ENCODE measurements around the gene PDE12.

PDE12 gene, protein sequence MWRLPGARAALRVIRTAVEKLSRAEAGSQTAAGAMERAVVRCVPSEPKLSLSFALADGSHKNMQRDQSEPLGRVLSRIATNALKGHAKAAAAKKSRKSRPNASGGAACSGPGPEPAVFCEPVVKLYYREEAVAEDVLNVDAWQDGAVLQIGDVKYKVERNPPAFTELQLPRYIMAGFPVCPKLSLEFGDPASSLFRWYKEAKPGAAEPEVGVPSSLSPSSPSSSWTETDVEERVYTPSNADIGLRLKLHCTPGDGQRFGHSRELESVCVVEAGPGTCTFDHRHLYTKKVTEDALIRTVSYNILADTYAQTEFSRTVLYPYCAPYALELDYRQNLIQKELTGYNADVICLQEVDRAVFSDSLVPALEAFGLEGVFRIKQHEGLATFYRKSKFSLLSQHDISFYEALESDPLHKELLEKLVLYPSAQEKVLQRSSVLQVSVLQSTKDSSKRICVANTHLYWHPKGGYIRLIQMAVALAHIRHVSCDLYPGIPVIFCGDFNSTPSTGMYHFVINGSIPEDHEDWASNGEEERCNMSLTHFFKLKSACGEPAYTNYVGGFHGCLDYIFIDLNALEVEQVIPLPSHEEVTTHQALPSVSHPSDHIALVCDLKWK

DNA sequence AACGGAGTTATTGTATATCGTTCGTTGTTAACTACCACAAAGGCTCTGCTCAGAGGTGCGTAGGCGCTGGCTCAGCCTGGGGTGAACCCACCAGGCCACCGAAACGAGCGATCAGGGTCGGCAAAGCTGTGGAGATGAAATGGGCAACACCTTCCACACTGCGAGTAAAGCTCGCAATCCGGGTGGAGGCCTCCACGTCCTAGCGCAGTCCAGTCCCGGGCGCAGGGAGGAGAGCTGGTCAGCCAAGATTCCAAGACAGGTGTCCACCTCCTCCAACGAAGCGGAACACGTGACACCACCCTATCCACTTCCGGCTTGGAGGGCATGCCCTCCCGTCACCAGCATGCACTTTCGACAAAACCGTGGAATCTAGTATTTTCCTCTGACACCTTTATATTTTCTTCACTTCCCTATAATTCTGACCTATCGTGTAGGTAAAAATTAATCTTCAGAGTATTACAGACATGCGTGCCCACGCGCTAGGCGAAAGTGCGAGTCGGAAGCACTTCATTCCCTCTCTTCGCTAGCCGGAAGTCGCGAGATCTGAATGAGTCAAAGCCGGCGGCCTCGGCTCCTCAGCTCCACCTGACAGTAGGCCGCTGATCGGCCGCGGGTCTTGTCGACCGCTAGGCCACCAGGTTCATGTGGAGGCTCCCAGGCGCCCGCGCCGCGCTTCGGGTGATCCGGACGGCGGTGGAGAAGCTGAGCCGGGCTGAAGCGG lies at the start of gene PDE12:
PDE12 (plus strand) TSS at position 537 of the 721 bp plus-strand sequence; CDS start at position 643, 106 bp downstream.
- DNase-seq (ENCODE audit: low read depth, low spot score), result peak; percentile 94

DNA sequence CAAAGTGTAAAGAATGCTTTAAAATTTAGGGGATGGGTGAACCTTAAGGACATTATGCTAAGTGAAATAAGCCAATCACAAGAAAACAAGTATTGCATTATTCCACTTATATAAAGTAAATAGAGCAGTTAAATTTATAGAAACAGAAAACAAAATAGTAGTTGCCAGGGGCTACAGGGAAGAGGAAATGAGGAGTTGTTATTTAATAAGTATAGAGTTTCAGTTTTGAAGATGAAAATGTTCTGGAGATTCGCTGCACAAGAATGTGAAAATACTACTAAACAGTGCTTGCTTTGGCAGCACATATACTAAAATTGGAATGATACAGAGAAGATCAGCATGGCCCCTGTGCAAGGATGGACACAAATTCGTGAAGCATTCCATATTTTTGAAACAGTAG lies 43.9 kb upstream of the PDE12 start:
- DNase-seq (ENCODE audit: low read depth, low spot score), result no peak

DNA sequence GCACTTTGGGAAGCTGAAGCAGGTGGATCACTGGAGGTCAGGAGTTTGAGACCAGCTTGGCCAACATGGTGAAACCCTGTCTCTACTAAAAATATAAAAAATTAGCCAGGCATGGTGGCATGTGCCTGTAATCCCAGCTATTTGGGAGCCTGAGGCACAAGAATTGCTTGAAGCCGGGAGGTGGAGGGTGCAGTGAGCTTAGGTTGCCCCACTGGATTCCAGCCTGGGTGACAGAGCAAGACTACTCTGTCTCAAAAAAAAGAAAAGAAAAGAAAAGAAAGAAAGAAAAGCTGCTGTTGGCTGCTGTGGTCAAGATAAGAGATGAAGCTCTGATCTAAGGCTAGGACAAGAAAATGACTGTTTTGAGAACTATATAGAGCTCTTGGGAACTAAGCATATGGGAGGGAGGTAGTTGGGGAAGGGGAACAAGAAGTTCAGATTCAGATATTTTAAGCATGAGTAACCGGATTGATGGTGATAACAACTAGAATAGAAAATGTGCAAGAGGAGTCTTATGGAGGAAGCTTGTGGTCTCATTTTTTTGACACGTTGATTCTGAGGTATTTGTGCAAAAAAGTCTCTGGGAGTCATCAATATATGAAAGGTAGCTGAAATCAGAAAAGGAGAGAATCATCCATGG lies 37.7 kb upstream of the PDE12 start:
- peak; percentile 46 for DNase-seq (ENCODE audit: low read depth, low spot score)

DNA sequence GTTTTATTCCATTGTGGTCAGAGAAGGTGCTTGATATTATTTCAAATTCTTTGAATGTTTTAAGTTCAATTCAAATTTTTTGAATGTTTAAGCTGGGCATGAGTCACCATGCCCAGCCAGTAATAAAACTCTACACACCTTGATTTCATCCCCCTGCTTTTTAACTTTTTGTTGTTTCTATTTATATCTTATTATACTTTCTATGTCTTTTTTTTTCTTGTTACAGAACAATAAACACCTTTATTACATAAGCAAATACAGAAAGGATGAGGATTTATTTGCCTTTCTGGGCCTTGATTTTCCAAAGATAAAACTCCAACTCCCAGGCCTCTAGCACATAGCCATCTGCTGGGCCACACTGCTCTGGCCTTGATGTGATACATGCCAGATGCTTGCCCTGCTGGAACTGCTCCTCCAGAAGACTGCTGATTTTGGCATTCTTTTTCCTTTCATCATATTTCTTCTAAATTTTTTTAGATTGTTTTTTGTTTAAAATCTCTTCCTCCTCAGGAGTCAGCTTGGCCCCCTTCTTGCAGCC lies 25.9 kb upstream of the PDE12 start:
- no peak for DNase-seq (ENCODE audit: low read depth, low spot score)

DNA sequence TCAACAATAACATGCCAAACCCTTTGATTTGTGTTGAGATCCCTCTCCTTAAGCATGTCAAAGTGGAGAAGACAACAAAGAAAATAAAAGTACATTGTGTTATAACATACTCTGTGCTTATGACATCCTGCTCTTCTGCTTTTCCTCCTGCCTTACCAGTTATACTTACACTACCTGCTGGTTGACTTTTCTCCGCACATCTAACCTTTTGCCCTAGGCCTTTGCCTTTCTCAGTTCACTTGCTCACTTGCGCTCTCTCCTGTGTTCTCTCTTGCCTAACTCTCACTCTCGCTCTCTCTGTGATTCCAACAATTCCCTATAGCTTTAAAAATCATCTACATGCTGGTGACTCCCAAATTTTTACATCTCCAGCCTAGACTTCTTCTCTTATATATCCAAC lies 17.6 kb upstream of the PDE12 start:
- DNase-seq (ENCODE audit: low read depth, low spot score), result no peak

DNA sequence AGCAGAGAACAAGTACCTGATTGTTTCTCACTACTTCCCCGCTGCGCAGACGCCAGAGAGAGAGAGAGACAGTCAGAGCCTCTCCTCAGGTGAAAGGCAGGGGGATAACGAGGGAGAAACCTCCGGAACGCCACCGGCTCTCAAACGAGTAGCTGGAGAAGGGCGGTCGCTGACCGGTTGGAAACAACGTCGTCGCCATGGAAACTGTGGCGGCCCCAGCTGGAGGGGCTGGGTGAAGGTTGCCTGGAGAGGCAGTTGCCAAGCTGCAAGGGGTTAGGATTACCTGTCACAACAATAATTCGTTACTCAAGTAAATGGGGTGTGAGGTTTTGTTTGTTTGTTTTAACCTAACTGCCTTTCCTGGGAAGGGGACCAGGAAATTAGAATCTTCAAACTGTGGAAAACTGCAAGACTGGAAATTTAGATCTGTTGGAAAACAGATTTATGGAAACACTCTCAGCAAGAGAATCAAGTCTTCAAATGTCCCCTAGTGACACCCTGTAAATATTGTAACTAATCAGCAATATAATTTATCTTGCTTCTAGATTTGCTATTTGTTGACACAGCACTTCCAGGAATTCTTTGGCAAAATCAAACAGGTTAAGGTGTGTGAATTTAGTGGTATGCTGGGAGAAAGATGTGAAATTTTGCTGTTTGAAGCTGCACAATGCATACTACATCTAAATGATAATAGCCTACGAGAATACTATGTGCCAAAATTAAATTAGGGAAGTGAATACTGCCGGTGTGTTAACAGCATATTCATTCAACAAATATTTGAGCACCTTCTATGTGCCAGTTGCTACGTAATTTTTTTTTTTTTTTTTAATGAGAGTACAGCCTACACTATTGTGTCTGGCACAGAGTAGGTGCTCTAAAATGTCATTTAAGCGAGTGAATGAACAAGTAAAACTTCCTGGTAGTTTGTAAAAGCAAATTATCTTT lies 11.6 kb upstream of the PDE12 start, which contains the start of gene DNAH12:
DNAH12 (minus strand) TSS at position 164 of the 945 bp plus-strand sequence. CDS start 1,474 bp downstream, outside the sequence.
- DNase-seq (ENCODE audit: low read depth, low spot score), result peak; percentile 91

DNA sequence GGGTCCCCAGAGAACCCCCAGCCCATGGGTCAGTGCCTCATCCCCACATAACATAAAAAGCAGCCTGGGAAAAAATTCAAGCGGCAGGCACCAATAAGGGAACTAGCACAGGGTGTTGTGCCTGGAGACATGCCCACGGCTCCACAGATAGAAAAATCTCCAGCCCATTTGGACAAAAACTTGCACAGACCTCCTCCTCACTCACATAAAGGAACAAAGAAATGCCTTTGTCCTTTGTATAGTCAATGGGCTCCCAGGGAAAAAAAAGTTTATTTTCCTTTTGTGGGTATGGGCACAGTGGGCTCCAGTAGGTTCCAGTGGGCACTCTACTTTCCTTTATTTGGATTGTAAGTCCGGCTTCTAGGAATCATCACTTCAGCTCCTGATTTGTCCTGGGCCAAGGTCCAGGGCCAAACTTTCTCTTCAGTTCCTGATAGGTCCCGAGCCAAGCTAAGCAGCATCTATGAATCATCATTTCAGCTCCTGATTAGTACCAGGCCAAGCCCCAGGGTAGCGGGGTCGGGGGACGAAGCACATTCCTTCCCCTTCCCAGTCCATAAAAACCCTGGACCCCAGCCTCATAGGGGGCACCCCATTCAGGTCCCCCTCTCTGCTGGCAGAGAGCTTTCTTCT lies 10.3 kb upstream of the PDE12 start:
- DNase-seq (ENCODE audit: low read depth, low spot score), result peak; percentile 70

DNA sequence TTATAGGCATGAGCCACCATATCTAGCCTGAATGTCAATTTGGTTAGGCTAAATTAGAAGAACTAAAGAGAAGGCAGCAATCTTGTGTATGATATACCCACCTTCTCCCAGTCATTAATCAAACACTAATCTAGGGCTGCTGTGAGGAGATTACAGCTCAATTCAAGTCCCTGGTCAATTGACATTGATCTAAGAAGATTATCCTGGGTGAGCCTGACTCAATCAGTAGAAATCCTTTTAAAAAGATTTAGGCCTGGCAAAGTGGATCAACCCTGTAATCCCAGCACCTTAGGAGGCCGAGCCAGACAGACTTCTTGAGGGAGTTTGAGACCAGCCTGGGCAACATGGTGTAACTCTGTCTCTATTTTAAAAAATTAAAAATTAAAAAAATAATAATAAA lies 9.5 kb upstream of the PDE12 start:
- DNase-seq (ENCODE audit: low read depth, low spot score), result no peak

DNA sequence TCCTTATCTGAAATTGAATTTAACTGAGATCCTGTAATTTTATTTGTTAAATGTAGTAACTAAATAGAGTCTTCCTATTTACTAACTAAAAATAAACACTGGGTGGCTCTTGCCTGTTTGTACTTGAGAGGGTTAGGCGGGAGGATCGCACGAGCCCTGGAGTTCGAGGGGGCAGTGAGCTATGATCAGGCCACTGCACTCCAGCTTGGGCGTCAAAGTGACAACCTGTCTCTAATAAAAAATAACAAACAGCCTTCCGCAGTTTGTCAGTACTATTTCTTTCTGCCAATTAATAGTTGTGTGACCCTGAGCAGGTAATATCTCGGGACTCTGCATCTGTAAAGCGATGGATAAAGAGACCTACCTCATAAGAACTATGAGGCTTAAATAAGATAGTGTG lies 768 bp upstream of the PDE12 start:
- DNase-seq (ENCODE audit: low read depth, low spot score), result no peak

DNA sequence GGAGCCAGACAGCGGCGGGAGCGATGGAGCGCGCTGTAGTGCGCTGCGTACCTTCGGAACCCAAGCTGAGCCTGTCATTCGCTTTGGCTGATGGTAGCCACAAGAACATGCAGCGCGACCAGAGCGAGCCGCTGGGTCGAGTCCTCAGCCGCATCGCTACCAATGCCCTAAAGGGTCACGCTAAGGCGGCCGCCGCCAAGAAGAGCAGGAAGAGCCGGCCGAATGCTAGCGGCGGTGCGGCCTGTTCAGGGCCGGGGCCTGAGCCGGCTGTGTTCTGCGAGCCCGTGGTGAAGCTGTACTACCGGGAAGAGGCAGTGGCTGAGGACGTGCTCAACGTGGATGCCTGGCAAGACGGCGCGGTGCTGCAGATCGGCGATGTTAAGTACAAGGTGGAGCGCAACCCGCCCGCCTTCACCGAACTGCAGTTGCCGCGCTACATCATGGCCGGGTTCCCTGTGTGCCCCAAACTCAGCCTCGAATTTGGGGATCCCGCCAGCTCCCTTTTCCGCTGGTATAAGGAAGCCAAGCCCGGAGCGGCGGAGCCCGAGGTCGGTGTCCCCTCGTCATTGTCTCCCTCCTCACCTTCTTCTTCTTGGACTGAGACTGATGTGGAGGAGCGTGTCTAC lies 498 bp downstream of the PDE12 start:
- no peak for DNase-seq (ENCODE audit: low read depth, low spot score)

DNA sequence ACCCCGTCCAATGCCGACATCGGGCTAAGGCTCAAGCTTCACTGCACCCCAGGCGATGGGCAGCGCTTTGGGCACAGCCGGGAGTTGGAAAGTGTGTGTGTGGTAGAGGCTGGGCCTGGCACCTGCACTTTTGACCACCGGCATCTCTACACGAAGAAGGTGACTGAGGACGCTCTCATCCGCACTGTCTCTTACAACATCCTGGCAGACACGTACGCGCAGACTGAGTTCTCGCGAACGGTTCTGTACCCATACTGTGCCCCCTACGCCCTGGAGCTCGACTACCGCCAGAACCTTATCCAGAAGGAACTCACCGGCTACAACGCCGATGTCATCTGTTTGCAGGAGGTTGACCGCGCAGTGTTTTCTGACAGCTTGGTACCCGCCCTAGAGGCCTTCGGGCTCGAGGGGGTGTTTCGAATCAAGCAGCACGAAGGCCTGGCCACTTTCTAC lies 1.0 kb downstream of the PDE12 start:
- peak; percentile 62 for DNase-seq (ENCODE audit: low read depth, low spot score)

DNA sequence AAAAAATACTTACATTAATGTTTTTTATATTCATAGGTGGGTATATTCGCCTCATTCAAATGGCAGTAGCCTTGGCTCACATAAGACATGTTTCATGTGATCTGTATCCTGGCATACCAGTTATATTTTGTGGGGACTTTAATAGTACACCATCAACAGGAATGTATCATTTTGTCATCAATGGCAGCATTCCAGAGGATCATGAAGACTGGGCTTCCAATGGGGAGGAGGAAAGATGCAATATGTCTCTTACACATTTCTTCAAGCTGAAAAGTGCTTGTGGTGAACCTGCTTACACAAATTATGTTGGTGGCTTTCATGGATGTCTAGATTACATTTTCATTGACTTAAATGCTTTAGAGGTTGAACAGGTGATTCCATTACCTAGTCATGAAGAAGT lies 3.5 kb downstream of the PDE12 start:
- peak; percentile 22 for DNase-seq (ENCODE audit: low read depth, low spot score)

DNA sequence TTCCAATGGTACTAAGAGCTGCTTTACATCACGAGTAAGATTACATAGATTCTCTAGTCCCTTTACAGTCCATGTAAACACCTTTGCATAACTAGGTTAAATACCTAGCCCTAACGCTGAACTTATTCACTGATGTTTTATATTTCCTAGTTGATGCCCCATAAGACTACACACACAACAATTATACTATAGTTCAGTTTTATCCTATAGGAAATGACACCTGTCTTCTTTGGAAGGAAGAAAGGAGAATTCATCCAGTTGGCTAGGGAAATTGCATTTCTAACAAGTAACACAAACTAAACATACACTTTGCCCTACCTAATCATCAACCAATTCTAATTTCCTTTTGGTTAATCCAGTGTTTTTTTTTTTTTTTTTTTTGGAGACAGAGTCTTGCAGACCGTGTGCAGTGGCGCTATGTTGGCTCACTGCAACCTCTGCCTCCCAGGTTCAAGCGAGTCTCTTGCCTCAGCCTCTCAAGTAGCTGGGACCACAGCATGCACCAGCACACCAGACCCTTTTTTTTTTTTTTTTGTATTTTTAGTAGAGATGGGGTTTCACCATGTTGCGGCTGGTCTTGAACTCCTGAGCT lies 13.9 kb downstream of the PDE12 start:
- no peak for DNase-seq (ENCODE audit: low read depth, low spot score)

DNA sequence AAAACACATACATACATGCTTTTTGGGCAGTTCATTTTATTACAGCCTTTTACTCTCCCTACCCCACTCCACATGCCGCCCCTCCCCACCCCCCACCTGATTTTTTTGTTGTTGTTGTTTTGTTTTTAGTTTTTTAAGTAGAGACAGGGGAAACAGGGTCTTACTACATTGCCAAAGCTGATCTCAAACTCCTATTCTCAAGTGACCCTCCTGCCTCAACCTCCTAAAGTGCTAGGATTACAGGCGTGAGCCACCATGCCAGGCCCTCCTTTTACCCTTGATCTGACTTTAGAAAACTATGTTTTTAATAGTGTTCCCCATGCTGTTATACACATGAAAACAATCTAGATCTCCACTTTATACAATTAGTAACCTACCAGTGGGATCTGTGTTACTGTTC lies 14.8 kb downstream of the PDE12 start:
- no peak for DNase-seq (ENCODE audit: low read depth, low spot score)

DNA sequence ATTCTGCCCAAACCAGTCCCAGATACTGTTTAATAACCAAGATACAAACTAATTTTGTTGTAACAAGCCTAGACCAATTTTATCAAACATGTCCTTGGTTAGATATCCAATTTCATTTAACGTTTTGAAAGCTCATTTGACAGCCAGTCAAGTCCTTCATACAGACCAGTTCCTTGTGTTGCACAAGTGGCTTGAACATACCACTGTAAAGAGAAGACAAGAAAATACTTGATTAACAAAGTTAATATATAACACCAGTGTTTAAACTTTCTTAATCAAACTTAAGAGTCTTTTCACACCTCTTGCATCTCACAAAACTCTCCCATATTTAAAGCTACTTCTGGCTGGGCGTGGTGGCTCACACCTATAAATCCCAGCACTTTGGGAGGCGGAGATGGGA lies 16.0 kb downstream of the PDE12 start:
- DNase-seq (ENCODE audit: low read depth, low spot score), result no peak

DNA sequence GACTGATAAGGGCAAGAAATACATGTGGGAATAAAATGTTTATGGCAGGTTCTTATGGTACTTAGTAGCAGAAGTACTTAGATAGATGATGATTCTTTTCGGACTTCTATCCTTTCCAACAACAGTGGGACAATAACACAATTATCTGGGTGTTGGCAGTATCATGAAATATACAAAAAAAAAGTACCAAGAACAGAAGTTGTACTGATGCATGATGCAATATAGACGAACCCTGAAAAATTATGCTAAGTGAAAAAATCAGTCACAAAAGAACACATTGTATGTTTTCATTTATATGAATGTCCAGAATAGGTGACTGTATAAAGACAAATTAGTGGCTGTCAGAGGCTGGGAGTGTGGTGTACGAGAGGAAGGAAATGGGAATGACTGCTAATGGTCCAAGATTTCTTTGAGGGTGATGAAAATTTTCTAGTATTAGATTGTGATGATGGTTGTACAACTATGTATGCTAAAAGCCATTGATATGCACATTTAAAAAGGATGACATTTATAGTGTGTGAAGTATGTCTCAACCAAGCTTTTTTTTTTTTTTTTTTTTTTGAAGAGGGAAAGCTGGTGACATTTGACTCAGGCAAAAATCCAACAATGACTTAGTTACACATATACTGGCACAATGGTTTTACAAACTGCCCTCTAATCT lies 20.0 kb downstream of the PDE12 start:
- DNase-seq (ENCODE audit: low read depth, low spot score), result no peak

DNA sequence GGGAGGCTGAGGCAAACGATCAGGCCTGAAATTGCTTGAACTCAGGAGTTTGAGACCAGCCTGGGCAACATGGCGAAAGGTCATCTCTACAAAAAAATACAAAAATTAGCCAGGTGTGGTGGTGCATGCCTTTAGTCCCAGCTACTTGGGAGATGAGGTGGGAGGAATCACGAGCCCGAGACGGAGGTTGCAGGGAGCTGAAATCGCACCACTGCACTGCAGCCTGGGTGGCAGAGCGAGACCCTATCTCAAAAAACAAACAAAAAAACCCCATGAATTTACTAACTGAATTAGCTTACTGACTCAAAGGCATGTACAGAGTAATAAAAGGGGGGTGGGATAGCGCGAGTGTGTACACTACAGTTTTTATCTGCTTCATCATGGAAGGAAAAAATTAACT lies 21.7 kb downstream of the PDE12 start:
- no peak for DNase-seq (ENCODE audit: low read depth, low spot score)

DNA sequence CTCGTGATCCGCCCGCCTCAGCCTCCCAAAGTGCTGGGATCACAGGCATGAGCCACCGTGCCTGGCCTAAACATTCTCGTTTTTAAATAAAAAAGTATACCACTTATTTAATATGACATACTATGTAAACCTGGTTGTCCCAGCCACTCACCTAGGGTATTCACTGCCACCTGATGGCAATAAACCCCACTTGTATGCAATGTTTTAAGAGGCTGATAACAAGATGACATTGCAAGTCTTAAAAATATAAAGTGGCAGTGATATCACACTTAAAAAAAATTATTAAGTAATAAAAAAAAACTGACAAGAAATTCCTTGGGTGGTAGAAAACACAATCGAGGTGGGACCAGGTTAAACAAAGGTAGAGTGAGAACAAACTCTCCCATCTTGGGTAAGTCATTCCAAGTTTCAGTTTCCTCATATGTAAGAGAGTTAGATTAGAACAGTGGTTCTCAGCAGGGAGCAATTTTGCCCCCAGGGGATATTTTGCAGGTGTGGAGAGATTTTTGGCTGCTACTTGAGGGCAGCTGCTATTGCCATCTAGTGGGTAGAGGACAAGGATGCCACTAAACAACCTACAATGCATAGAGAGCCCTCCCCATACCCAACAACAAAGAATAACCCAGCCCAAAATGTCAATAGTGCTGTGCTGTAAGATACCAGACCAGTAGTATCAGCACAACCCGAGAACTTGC lies 26.5 kb downstream of the PDE12 start:
- no peak for DNase-seq (ENCODE audit: low read depth, low spot score)

Measured in astrocyte of the hippocampus (primary cell).